CD4-positive, alpha-beta T cell treated with Interleukin-2 at 100 ng/mL for 4 hours (primary cell): ENCODE measurements around the gene ADAMTS6.

Experiments used
- DNase-seq: peaks from one replicate; pipeline ENCODE4 v3.0.0-alpha.2; 2020; ENCODE audit warnings: low spot score

The ADAMTS6 gene

GRCh38 chr5:65276178-65276890 lies 205.4 kb downstream of the ADAMTS6 start:
- no peak for DNase-seq

- no peak for DNase-seq
These were observed 209.8 kb downstream of the ADAMTS6 start for GRCh38 chr5:65271906-65272305.

GRCh38 chr5:65268525-65268924 lies 213.2 kb downstream of the ADAMTS6 start:
- no peak for DNase-seq

- DNase-seq = no peak
These were observed 217.3 kb downstream of the ADAMTS6 start for GRCh38 chr5:65264420-65264819.

- DNase-seq = no peak
These were observed 218.4 kb downstream of the ADAMTS6 start for GRCh38 chr5:65263321-65263720.

GRCh38 chr5:65262649-65263059 lies 219.1 kb downstream of the ADAMTS6 start:
- DNase-seq = no peak

- DNase-seq = no peak
These were observed 219.6 kb downstream of the ADAMTS6 start for GRCh38 chr5:65262096-65262495.

GRCh38 chr5:65261499-65261898 lies 220.2 kb downstream of the ADAMTS6 start:
- no peak for DNase-seq

- DNase-seq = no peak
These were observed 226.4 kb downstream of the ADAMTS6 start for GRCh38 chr5:65255294-65255693.

GRCh38 chr5:65252977-65253376 lies 228.7 kb downstream of the ADAMTS6 start:
- DNase-seq = no peak

GRCh38 chr5:65248896-65249295 lies 232.8 kb downstream of the ADAMTS6 start:
- no peak for DNase-seq

- DNase-seq = no peak
These were observed 234.1 kb downstream of the ADAMTS6 start for GRCh38 chr5:65247594-65247993.

- DNase-seq = no peak
These were observed 235.0 kb downstream of the ADAMTS6 start for GRCh38 chr5:65246741-65247140.

- no peak for DNase-seq
These were observed 237.7 kb downstream of the ADAMTS6 start for GRCh38 chr5:65244031-65244430.

GRCh38 chr5:65243161-65243560 lies 238.6 kb downstream of the ADAMTS6 start:
- no peak for DNase-seq

GRCh38 chr5:65229841-65230240 lies 251.9 kb downstream of the ADAMTS6 start:
- DNase-seq = no peak

GRCh38 chr5:65213921-65214525 lies 267.7 kb downstream of the ADAMTS6 start:
- no peak for DNase-seq

GRCh38 chr5:65209341-65209740 lies 272.4 kb downstream of the ADAMTS6 start:
- no peak for DNase-seq

- DNase-seq = no peak
These were observed 276.8 kb downstream of the ADAMTS6 start for GRCh38 chr5:65204966-65205365.

- DNase-seq = no peak
These were observed 278.0 kb downstream of the ADAMTS6 start for GRCh38 chr5:65203746-65204145.

- DNase-seq = no peak
These were observed 281.6 kb downstream of the ADAMTS6 start for GRCh38 chr5:65199993-65200675.

- no peak for DNase-seq
These were observed 283.1 kb downstream of the ADAMTS6 start for GRCh38 chr5:65198456-65199120.
